Epithelial cell of esophagus (primary cell): Measurements from ENCODE around the gene FCHO1.
"Not testable (repeated sequence)": the region's sequence is repeated elsewhere in the genome, so short reads cannot be mapped to it uniquely, and the experiment has no call there.

Experiments
- DNase-seq: peaks from one replicate; pipeline ENCODE4 v3.0.0; 2010; ENCODE audit warnings: low read depth
- H3K4me3 ChIP-seq: 2 replicates; pipeline ENCODE4 v1.5.1; 2011; ENCODE audit warnings: mild to moderate bottlenecking, low read length, control low read depth
- CTCF ChIP-seq: IDR thresholded peaks from 2 replicates; pipeline ENCODE4 v1.5.1; 2011; ENCODE audit warnings: low read depth, mild to moderate bottlenecking, low read length, control low read depth, inconsistent platforms; ENCODE audit not compliant: insufficient read depth; ENCODE audit errors: missing control alignments

Gene FCHO1

GRCh38 chr19:17780781-17781180, 29.5 kb downstream of the FCHO1 start:
- no peak overlapping the region for H3K4me3 ChIP-seq
- no peak for DNase-seq
- no peak for TF ChIP-seq CTCF

GRCh38 chr19:17783721-17784120, 32.4 kb downstream of the FCHO1 start:
- H3K4me3 ChIP-seq, DNase-seq: not testable (repeated sequence)

GRCh38 chr19:17784201-17785008, 33.1 kb downstream of the FCHO1 start:
- peak; percentile 83 for TF ChIP-seq CTCF
- no peak overlapping the region for H3K4me3 ChIP-seq

GRCh38 chr19:17787274-17787913, 36.1 kb downstream of the FCHO1 start:
- no peak for TF ChIP-seq CTCF
- no peak overlapping the region for H3K4me3 ChIP-seq
- DNase-seq: no peak

More at GRCh38 chr19:17784201-17785008, 33.1 kb downstream of the FCHO1 start:
- peak; percentile 65 for DNase-seq

- no peak for DNase-seq
- TF ChIP-seq CTCF: no peak
- H3K4me3 ChIP-seq: no peak overlapping the region
Measured at GRCh38 chr19:17788632-17789031, 37.4 kb downstream of the FCHO1 start.

- H3K4me3 ChIP-seq: no peak overlapping the region
- no peak for TF ChIP-seq CTCF
- DNase-seq: no peak
Measured at GRCh38 chr19:17790059-17790780, 38.9 kb downstream of the FCHO1 start.

GRCh38 chr19:17794412-17794730, 43.1 kb downstream of the FCHO1 start:
- no peak overlapping the region for H3K4me3 ChIP-seq
- TF ChIP-seq CTCF: no peak
- no peak for DNase-seq
